ENCODE data around the gene ILK. TPM values are rescaled to one million over a fixed set of nuclear protein-coding genes. Genes with fewer than 3 reads are reported as not detected.

Gene ILK
- total RNA-seq, 2 experiments from 2014 or later: 65.2 to 65.7 TPM

DNA sequence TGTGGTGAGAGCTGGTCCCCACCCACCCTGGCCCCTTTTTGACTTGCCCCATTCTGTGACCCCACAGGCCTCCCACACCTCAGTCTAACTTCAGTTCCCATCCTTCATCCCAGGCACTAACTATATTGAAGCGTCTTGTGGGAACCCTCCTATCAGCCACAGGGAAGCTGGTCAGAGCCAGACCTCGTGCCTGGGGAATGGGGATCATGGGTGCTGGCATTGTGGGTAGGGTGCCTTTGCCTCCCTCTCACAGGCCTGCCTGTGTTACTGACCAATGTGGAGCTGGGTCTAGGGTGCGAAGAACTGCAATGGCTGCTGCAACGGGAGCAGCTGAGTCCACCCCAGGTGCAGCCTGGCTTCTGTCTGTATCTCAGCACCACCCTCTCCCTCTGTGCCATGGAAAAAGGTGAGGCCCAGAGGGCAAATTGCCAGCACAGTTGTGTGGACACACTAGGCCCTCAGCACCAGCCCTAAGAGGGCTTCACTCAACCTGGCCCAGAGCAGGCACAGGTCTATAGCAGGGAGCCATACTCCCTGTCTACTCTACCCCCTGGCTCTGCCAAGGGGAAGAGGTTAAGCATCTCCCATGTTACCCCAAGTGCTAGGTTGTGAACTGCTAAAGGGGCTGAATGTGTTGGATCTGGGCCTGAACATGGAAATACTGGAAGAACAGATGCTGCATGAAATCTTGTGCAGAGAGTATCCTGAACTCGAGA, 37.4 kb upstream of the ILK start:
- intact Hi-C loops (cut with micrococcal nuclease): no loop called here
- CTCF ChIA-PET: interaction anchor here (0.6 kb wide), 1 partner anchor 140 kb away, joined by 3 read pairs; no protein-coding TSS in a partner anchor
- H3K27me3 Mint-ChIP-seq (ENCODE audit: low read depth): no peaks in the 10 kb centered on the region
- H3K9me3 Mint-ChIP-seq: no peaks in the 10 kb centered on the region
- DNase-seq: no peak
- H3K27ac Mint-ChIP-seq: no peak overlapping the region
- no peak overlapping the region for H3K4me3 Mint-ChIP-seq
- peaks cover 6% of the 10 kb centered on the region for H3K36me3 Mint-ChIP-seq (ENCODE audit: low read depth)
- H3K4me1 Mint-ChIP-seq (ENCODE audit: low read depth): no peaks in the 10 kb centered on the region

DNA sequence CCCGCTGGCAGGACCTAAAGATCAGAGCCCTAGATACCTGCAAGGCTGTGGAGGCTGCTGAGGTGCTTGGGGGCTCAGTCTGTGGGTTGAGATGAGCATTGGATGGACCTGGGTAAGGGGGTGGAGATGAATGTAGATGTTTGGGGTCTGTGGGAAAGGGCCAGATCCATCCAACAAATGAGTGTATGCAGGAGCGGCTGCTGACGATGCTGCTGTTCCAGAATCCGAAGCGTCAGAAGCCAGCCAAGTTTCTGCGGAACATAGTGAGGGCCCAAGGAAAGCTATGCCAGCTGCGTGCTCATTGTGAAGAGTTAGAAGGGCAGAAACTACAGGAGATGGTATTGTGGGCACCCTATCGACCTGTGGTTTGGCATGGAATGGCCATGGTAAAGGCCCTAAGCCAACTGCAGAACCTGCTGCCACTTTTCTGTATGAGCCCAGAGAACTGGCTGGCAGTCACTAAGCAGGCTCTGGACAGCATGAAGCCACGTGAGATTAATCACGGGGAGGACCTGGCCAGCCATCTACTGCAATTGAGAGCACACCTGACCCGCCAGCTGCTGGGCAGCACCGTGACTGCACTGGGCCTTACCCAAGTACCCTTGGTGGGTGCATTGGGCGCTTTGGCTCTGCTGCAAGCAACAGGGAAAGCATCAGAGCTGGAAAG, 36.7 kb upstream of the ILK start:
- no peak overlapping the region for H3K27ac Mint-ChIP-seq
- no peaks in the 10 kb centered on the region for H3K4me1 Mint-ChIP-seq (ENCODE audit: low read depth)
- intact Hi-C loops (cut with micrococcal nuclease): no loop called here
- no peak for DNase-seq
- no peaks in the 10 kb centered on the region for H3K9me3 Mint-ChIP-seq
- CTCF ChIA-PET: no interaction called here
- H3K27me3 Mint-ChIP-seq (ENCODE audit: low read depth): no peaks in the 10 kb centered on the region
- no peak overlapping the region for H3K4me3 Mint-ChIP-seq
- H3K36me3 Mint-ChIP-seq (ENCODE audit: low read depth): peaks cover 6% of the 10 kb centered on the region

DNA sequence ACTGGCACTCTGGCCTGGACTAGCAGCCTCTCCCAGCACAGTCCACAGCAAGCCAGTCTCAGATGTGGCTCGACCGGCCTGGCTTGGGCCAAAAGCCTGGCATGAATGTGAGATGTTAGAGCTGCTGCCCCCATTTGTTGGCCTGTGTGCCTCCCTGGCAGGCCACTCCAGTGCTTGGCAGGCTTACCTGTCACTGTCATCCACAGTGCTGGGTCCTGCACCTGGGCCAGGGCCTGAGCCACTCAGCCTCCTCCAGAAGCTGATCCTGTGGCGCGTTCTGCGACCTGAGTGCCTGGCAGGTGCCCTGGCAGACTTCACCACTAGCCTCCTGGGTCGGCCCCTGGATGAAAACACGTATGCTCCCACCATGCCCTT, 36.2 kb upstream of the ILK start:
- no peaks in the 10 kb centered on the region for H3K27me3 Mint-ChIP-seq (ENCODE audit: low read depth)
- H3K36me3 Mint-ChIP-seq (ENCODE audit: low read depth): peaks cover 6% of the 10 kb centered on the region
- intact Hi-C loops (cut with micrococcal nuclease): no loop called here
- DNase-seq: no peak
- no peak overlapping the region for H3K27ac Mint-ChIP-seq
- CTCF ChIA-PET: no interaction called here
- no peak overlapping the region for H3K4me3 Mint-ChIP-seq
- no peaks in the 10 kb centered on the region for H3K4me1 Mint-ChIP-seq (ENCODE audit: low read depth)
- H3K9me3 Mint-ChIP-seq: no peaks in the 10 kb centered on the region

DNA sequence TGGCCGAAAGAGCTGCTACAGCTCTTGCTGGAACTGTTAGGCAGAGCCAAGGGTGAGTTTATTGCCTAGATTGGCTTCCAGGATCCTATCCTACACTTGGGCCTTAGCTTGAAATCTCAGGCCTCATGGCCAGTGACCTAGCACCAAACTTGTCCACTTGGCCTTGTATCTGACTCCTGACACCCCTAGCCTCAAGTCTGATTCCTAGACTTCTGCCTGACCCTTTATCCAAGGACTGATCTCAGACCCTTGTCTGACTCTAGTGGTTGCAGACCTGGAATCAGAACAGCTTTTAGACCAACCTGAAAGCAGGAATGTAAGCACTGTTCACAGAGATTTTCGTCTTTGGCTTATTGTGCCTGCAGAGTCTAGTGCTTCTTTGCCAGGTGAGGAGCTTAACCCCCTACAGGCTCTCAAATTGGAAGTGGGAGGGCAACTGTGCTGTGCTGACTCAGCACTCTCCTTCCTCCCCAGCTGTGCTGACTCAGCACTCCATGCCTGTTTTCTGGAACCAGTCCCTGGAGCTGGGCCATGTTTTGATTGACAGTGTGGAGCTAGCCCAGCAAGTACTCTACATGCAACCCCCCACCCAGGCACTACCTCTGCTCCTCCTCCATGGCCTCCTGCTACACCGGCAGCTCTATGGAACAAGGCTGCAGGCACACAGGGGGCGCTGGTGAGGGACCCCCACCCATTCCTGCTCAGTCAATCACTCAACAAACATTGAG, 35.2 kb upstream of the ILK start:
- no peak for DNase-seq
- no peaks in the 10 kb centered on the region for H3K9me3 Mint-ChIP-seq
- no peak overlapping the region for H3K4me3 Mint-ChIP-seq
- H3K36me3 Mint-ChIP-seq (ENCODE audit: low read depth): peaks cover 6% of the 10 kb centered on the region
- H3K27ac Mint-ChIP-seq: no peak overlapping the region
- intact Hi-C loops (cut with micrococcal nuclease): no loop called here
- H3K4me1 Mint-ChIP-seq (ENCODE audit: low read depth): no peaks in the 10 kb centered on the region
- CTCF ChIA-PET: no interaction called here
- H3K27me3 Mint-ChIP-seq (ENCODE audit: low read depth): no peaks in the 10 kb centered on the region

DNA sequence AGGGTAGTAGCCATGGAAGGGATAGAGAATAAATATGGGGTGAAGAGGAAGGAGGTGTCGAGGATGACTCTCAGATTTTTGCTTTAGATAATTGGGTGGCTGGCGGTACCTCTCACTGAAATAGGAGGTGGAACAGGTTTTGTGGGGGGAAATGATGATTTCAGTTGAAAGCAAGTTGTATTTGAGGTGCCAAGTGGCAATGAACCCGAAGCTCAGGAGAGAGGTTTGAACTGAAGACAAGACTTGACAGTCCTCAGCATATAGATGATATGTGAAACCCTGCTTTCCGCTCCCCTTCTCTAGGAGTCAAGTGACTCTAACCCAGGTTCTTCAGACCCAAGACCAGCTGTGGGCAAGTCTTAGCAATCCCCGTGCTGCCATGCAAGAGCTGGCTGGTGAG, 33.9 kb upstream of the ILK start:
- DNase-seq: no peak
- Mint-ChIP-seq H3K27ac (no peak overlapping the region), H3K27me3 (ENCODE audit: low read depth) (no peaks in the 10 kb centered on the region), H3K9me3 (no peaks in the 10 kb centered on the region), H3K36me3 (ENCODE audit: low read depth) (peaks cover 4% of the 10 kb centered on the region), H3K4me1 (ENCODE audit: low read depth) (no peaks in the 10 kb centered on the region), H3K4me3 (no peak overlapping the region)
- intact Hi-C loops (cut with micrococcal nuclease): no loop called here
- CTCF ChIA-PET: interaction anchor here (0.6 kb wide), 1 partner anchor 967 kb away, joined by 3 read pairs; no protein-coding TSS in a partner anchor

DNA sequence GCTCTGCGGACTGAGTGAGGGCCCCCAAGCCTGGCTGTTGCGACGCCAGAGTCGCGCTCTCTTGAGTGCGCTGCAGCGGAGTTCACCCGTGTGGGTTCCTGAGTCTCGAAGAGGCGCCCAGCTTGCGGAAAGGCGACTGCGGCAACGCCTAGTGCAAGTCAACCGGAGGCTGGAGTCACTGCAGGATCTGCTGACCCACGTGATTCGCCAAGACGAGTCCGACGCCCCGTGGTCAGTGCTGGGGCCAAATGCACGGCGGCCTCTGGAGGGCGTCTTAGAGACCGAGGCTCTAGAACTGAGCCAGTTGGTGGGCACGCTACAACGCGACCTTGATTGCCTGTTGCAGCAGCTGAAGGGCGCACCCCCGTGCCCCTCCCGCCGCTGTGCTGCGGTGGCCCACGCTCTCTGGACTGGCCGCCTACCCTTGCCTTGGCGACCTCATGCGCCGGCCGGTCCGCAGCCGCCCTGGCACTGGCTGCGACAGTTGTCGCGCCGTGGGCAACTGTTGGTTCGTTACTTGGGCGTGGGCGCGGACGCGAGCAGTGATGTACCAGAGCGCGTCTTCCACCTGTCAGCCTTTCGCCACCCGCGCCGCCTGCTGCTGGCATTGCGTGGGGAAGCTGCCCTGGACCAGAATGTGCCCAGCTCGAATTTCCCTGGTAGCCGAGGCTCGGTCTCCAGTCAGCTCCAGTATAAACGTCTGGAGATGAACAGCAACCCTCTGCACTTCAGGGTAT, 32.7 kb upstream of the ILK start:
- no peak for DNase-seq
- H3K4me3 Mint-ChIP-seq: no peak overlapping the region
- H3K9me3 Mint-ChIP-seq: no peaks in the 10 kb centered on the region
- peaks cover 4% of the 10 kb centered on the region for H3K36me3 Mint-ChIP-seq (ENCODE audit: low read depth)
- CTCF ChIA-PET: no interaction called here
- no peaks in the 10 kb centered on the region for H3K27me3 Mint-ChIP-seq (ENCODE audit: low read depth)
- H3K27ac Mint-ChIP-seq: no peak overlapping the region
- peaks cover 3% of the 10 kb centered on the region for H3K4me1 Mint-ChIP-seq (ENCODE audit: low read depth)
- intact Hi-C loops (cut with micrococcal nuclease): no loop called here

DNA sequence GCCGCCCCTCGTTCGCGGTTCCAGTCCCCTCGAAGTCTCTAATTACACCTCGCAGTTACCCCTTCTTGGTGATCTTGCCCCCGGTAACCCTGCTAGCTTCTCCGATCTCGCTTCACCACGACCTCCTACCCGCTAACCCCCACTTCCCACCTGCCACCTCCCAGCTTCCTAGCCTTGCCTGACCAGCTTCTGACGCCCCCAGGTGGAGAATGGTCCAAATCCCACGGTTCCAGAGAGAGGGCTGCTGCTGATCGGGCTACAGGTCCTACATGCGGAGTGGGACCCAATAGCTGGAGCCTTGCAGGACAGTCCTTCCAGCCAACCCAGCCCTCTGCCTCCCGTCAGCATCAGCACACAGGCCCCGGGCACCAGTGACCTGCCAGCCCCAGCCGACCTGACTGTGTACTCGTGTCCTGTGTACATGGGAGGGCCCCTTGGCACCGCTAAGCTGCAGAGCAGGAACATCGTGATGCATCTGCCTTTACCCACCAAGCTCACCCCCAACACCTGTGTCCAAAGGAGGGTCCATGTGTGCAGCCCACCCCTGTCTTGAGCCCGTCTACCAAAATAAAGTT, 32.1 kb upstream of the ILK start:
- no peak for DNase-seq
- CTCF ChIA-PET: no interaction called here
- no peaks in the 10 kb centered on the region for H3K27me3 Mint-ChIP-seq (ENCODE audit: low read depth)
- H3K4me3 Mint-ChIP-seq: no peak overlapping the region
- H3K4me1 Mint-ChIP-seq (ENCODE audit: low read depth): peaks cover 3% of the 10 kb centered on the region
- no peaks in the 10 kb centered on the region for H3K9me3 Mint-ChIP-seq
- no peak overlapping the region for H3K27ac Mint-ChIP-seq
- intact Hi-C loops (cut with micrococcal nuclease): no loop called here
- H3K36me3 Mint-ChIP-seq (ENCODE audit: low read depth): peaks cover 4% of the 10 kb centered on the region

DNA sequence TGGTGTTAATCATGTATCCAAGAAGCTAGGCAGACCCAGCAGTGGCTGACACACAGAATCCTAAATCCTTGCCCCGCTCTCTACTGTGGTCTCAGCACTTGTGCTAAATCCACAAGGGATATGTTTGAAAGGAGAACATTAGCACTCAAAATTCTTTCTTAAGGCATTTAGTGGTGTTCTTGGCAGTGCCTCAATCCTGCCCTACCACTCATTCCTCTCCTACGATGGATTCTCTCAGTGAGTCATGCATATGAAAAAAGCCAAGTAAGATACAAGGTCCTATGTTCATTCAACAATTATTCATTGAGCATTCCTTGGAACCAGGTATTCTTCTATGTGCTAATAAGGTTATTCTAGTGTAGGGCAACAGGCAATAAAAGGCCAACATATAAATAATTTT, 31.4 kb upstream of the ILK start:
- no peak for DNase-seq
- peaks cover 3% of the 10 kb centered on the region for H3K4me1 Mint-ChIP-seq (ENCODE audit: low read depth)
- no peaks in the 10 kb centered on the region for H3K27me3 Mint-ChIP-seq (ENCODE audit: low read depth)
- H3K36me3 Mint-ChIP-seq (ENCODE audit: low read depth): peaks cover 4% of the 10 kb centered on the region
- CTCF ChIA-PET: interaction anchor here (1.3 kb wide), 1 partner anchor 111 kb away, joined by 3 read pairs; the partner anchor contains the start of gene MRPL17
- no peaks in the 10 kb centered on the region for H3K9me3 Mint-ChIP-seq
- intact Hi-C loops (cut with micrococcal nuclease): no loop called here
- H3K27ac Mint-ChIP-seq: no peak overlapping the region
- H3K4me3 Mint-ChIP-seq: no peak overlapping the region

DNA sequence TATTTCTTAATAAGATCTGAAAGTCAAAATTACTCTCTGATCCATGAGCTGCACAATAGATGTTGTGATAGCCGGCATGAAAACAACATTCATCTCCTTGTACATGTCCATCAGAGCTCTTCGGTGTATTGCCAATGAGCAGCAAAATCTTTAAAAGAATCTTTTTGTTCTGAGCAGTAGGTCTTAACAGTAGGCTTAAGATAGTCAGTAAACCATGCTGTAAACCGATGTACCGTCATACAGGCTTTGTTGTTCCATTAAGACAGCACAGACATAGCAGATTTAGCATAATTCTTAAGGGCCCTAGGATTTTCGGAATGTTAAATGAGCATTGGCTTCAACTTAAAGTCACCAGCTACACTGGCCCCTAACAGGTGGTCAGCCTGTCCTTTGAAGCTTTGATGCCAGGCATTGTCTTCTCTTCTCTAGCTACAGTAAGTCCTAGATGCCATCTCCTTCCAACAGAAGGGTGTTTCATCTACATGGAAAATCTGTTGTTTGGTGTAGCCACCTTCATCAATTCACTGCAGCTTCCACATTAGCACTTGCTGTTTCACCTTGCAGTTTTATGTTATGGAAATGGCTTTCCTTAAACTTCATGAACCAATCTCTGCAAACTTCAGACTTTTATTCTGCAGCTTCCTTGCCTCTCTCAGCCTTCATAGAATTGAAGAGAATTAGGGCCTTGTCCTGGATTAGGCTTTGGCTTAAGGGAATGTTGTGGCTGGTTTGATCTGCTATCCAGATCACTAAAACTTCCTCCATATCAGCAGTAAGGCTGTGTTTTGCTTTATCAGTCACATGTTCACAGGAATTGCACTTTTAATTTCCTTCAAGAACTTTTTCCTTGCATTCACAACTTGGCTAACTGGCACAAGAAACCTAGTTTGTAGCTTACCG, 28.5 kb upstream of the ILK start:
- no peak overlapping the region for H3K4me3 Mint-ChIP-seq
- CTCF ChIA-PET: interaction anchor here (0.7 kb wide), 1 partner anchor 44 kb away, joined by 3 read pairs; no protein-coding TSS in a partner anchor
- H3K27ac Mint-ChIP-seq: no peak overlapping the region
- DNase-seq: no peak
- H3K36me3 Mint-ChIP-seq (ENCODE audit: low read depth): peaks cover 4% of the 10 kb centered on the region
- H3K27me3 Mint-ChIP-seq (ENCODE audit: low read depth): no peaks in the 10 kb centered on the region
- peaks cover 3% of the 10 kb centered on the region for H3K4me1 Mint-ChIP-seq (ENCODE audit: low read depth)
- H3K9me3 Mint-ChIP-seq: no peaks in the 10 kb centered on the region
- intact Hi-C loops (cut with micrococcal nuclease): no loop called here

DNA sequence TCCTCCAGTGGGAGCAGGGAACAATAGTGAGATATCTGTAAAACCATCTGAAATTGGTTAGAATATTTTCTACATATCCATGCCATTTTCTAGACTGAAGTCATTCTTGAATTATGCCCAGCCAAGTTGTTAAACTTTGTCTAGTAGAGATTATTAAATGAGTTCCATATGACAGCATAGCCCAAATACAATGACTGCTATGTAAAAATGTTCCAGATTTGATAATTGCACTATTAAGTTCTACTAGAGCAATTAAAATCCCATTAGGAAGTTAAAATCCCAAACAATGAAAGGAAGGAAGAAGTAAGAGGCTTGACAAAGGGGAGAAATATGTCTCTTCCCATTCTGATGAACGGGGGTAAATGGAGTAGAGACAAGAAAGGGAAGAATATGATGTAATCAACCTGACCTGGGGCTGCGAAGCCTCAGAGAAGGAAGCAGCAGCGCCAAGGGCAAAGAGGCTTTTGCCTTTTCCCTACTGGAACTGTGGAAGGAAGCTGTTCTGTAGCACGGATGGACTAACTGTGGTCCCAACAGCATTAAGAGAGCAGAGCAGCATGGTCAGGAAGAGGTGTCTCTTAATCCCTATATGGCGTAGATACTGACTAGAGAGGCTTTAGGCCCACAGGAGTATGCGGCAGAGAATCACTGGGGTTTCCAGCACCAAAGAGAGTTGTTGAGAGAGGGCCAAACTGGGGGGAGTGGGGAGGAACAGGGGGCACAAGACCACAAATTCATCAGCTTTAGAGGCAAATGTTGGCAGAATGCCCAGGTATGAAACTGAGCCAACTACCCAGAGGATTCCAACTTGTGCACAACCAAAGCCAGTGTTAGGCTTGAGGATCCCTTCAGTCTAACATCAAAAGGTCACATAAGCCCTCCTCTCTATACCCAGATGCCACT, 26.9 kb upstream of the ILK start:
- intact Hi-C loops (cut with micrococcal nuclease): no loop called here
- no peaks in the 10 kb centered on the region for H3K9me3 Mint-ChIP-seq
- no peaks in the 10 kb centered on the region for H3K27me3 Mint-ChIP-seq (ENCODE audit: low read depth)
- peaks cover 2% of the 10 kb centered on the region for H3K36me3 Mint-ChIP-seq (ENCODE audit: low read depth)
- CTCF ChIA-PET: interaction anchor here (0.7 to 0.8 kb wide), 2 partner anchors 46 to 1314 kb away, joined by 3 read pairs; no protein-coding TSS in a partner anchor
- no peak for DNase-seq
- no peak overlapping the region for H3K4me3 Mint-ChIP-seq
- H3K27ac Mint-ChIP-seq: no peak overlapping the region
- peaks cover 3% of the 10 kb centered on the region for H3K4me1 Mint-ChIP-seq (ENCODE audit: low read depth)

DNA sequence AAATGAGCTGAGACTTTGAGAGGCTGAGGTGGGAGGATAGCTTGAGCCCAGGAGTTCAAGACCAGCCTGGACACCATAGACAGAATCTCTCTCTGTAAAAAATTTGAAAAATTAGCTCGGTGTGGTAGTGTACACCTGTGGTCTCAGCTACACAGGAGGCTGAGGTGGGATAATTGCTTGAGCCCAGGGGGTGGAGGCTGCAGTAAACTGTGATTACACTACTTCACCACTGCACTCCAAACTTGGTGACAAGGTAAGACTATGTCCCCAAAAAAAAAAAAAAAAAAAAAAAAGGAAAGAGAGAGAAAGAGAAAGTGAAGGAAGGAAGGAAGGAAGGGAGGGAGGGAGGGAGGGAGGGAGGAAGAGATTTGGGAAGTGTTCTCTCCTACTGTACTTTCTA, 25.4 kb upstream of the ILK start:
- Mint-ChIP-seq H3K36me3 (ENCODE audit: low read depth) (peaks cover 11% of the 10 kb centered on the region), H3K4me3 (no peak overlapping the region), H3K27ac (no peak overlapping the region), H3K9me3 (peaks cover 8% of the 10 kb centered on the region), H3K4me1 (ENCODE audit: low read depth) (peaks cover 3% of the 10 kb centered on the region), H3K27me3 (ENCODE audit: low read depth) (no peaks in the 10 kb centered on the region)
- DNase-seq: no peak
- intact Hi-C loops (cut with micrococcal nuclease): no loop called here
- CTCF ChIA-PET: no interaction called here

Data from activated naive CD4-positive, alpha-beta T cell treated with anti-CD3 and anti-CD28 coated beads for 36 hours (primary cell).